C4-2B (cell line): Measurements from ENCODE around the gene ANO10.

Experiments used
- CTCF ChIP-seq: fragments of 450-650 bp; conservative IDR thresholded peaks from 2 replicates; pipeline ENCODE4 v1.5.1; 2017; ENCODE audit warnings: mild to moderate bottlenecking
- ZFX ChIP-seq: fragments of 450-650 bp; IDR thresholded peaks from 2 replicates; pipeline ENCODE4 v1.6.1; 2017

DNA sequence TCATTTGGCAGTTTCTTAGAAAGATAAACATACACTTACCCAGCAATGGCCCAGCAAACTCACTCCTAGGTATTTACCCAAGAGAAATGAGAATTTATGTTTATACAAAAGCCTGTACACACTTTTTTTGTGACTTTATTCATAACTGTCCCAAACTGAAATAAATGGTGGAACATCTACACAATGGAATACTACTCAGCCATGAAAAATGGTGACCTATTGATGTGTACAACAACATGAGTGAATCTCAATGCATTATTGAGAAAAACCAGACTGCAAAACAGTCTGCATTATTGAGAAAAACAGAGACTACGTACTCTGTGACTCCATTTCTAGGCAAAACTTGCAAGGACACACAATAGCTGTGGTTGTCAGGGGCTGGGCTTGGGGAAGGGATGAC is 298.3 kb downstream of the ANO10 start:
- TF ChIP-seq CTCF: no peak
- TF ChIP-seq ZFX: no peak
